22Rv1 (cell line): Measurements from ENCODE around the gene ARHGAP45.

Experiments used
- H3K27ac ChIP-seq: fragments of 450-650 bp; 2 replicates; pipeline ENCODE4 v1.5.1; 2017
- ZFX ChIP-seq: fragments of 450-650 bp; IDR thresholded peaks from 2 replicates; pipeline ENCODE4 v1.6.1; 2017; ENCODE audit warnings: antibody characterized with exemption, borderline replicate concordance
- TF ChIP-seq, protein P1 (sequence below): fragments of 450-650 bp; IDR thresholded peaks from 2 replicates; pipeline ENCODE4 v1.5.1; 2017; ENCODE audit warnings: mild to moderate bottlenecking

ARHGAP45 gene, protein sequence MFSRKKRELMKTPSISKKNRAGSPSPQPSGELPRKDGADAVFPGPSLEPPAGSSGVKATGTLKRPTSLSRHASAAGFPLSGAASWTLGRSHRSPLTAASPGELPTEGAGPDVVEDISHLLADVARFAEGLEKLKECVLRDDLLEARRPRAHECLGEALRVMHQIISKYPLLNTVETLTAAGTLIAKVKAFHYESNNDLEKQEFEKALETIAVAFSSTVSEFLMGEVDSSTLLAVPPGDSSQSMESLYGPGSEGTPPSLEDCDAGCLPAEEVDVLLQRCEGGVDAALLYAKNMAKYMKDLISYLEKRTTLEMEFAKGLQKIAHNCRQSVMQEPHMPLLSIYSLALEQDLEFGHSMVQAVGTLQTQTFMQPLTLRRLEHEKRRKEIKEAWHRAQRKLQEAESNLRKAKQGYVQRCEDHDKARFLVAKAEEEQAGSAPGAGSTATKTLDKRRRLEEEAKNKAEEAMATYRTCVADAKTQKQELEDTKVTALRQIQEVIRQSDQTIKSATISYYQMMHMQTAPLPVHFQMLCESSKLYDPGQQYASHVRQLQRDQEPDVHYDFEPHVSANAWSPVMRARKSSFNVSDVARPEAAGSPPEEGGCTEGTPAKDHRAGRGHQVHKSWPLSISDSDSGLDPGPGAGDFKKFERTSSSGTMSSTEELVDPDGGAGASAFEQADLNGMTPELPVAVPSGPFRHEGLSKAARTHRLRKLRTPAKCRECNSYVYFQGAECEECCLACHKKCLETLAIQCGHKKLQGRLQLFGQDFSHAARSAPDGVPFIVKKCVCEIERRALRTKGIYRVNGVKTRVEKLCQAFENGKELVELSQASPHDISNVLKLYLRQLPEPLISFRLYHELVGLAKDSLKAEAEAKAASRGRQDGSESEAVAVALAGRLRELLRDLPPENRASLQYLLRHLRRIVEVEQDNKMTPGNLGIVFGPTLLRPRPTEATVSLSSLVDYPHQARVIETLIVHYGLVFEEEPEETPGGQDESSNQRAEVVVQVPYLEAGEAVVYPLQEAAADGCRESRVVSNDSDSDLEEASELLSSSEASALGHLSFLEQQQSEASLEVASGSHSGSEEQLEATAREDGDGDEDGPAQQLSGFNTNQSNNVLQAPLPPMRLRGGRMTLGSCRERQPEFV

GRCh38 chr19:1066748-1067340, at the start of gene ARHGAP45:
Gene ARHGAP45, plus strand, starts transcription at chr19:1067167. Its CDS starts 239 bp downstream, at chr19:1067406.
- H3K27ac ChIP-seq, result peak within 1 kb of the TSS; percentile 90
- TF ChIP-seq, protein P1, sequence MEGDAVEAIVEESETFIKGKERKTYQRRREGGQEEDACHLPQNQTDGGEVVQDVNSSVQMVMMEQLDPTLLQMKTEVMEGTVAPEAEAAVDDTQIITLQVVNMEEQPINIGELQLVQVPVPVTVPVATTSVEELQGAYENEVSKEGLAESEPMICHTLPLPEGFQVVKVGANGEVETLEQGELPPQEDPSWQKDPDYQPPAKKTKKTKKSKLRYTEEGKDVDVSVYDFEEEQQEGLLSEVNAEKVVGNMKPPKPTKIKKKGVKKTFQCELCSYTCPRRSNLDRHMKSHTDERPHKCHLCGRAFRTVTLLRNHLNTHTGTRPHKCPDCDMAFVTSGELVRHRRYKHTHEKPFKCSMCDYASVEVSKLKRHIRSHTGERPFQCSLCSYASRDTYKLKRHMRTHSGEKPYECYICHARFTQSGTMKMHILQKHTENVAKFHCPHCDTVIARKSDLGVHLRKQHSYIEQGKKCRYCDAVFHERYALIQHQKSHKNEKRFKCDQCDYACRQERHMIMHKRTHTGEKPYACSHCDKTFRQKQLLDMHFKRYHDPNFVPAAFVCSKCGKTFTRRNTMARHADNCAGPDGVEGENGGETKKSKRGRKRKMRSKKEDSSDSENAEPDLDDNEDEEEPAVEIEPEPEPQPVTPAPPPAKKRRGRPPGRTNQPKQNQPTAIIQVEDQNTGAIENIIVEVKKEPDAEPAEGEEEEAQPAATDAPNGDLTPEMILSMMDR, result no peak
- no peak for TF ChIP-seq ZFX

DNA sequence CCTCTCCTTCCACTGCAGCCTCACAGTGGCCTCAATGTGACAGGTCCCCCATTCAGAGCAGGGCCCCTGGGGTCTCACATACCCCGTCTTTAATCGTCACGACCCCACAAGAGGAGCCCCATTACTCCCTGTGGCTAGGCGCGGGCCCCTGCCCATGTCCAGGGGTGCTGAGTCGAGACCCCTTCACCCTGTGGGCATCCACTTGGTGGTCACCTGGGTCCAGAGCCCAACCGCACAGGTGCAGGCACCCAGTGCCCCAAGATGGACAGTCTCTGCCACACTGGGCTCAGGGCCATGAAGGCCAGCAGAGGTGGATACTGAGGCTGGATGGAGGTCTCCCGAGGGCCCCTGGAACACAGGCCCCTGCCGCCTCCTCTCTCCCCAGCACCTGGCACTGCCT, 49.1 kb upstream of the ARHGAP45 start:
- H3K27ac ChIP-seq, result peak overlapping the region; percentile 26; the same call in 1 of the 2 replicates
- TF ChIP-seq ZFX, result no peak
- TF ChIP-seq, protein P1, result no peak

GRCh38 chr19:1018393-1018792, 48.6 kb upstream of the ARHGAP45 start:
- TF ChIP-seq ZFX, result no peak
- TF ChIP-seq, protein P1, result no peak
- peak overlapping the region; percentile 26; the same call in 1 of the 2 replicates for H3K27ac ChIP-seq

GRCh38 chr19:1018932-1019615, 47.9 kb upstream of the ARHGAP45 start:
- TF ChIP-seq ZFX, result no peak
- TF ChIP-seq, protein P1, result no peak
- peak overlapping the region; percentile 78 for H3K27ac ChIP-seq

DNA sequence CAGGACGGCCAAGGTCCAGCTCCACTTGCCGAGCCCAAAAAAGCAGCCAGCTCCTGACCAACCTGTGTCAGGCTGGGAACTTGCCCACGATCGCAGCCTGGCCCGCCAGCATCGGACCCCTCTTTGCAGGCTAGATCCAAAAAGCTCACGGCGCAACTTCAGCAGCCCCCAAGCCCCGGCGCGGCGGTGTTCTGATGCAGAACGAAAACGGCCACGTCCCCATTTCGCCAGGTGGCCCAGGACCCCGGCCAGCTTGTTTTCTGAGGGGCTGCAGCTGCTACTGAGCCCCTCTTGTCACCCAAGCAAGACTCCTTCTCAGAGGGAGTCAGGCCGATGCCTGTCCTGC, 47.4 kb upstream of the ARHGAP45 start:
- TF ChIP-seq, protein P1, result no peak
- TF ChIP-seq ZFX, result no peak
- H3K27ac ChIP-seq, result peak overlapping the region; percentile 78
